ENCODE results near the gene GRWD1.

The GRWD1 gene

DNA sequence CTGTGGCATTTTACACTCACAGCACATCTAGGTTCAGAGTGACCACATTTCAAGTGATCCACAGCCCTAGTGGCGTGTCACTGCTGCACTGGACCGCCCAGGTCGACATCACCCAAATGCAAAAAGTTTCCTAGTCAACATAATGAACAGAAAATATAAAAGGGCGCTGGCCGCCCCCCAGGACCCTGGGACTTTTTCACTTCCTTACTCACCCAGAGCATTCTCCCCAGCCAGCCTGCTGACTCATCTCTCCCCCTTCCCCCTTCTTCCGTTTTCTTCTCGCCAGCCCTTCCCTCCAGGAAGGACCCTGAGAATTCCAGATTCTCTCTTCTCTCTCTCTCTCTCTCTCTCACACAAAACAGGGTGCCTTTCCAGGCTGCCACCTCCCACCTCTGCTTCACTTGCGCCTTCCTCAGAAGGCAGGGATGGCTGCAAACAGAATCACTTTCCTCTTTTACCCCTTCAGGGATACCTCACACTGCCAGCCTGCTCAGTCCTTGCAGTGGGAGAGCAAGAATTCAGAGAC is 21.0 kb upstream of the GRWD1 start:
- peak; percentile 53 to 78 (median 68) for DNase-seq

DNA sequence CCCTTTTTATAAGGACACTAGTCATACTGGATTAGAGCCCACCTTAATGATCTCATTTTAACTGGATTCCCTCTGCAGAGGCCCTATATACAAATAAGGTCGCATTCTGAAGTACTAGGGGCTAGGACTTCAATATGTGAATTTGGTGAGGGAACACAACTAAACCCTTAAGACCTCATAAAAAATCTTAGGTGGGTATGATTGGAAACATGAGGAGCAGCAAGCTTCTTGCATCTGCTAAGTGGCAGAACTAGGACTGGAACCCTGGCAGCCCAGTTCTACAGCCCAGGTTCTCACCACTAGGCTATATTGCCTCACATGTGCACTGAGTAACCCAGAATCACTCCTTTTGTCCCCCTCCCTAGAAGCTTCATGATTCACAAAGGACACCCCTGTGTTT is 17.1 kb upstream of the GRWD1 start:
- DNase-seq = no peak

DNA sequence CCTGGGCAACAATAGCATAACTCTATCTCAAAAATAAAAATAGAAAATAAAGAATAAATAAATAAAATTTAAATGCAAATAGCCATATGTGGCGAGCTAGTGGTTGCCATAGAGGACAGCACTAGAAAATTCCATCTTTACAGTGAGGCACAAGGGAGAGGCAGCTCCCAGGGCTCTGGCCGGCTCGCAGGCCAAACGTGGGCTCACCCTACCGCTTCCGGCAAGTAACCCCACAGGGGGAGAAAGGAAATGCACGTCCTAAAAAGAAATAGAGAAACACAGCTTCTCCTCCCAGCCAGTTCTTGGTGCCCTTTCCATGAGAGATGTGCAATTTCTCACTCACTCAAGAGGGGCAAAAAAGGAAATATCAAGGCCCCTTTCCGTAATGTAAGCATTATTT is 12.4 kb upstream of the GRWD1 start:
- DNase-seq = peak in 3 of 4 experiments; percentile 35 to 51 (median 35)

DNA sequence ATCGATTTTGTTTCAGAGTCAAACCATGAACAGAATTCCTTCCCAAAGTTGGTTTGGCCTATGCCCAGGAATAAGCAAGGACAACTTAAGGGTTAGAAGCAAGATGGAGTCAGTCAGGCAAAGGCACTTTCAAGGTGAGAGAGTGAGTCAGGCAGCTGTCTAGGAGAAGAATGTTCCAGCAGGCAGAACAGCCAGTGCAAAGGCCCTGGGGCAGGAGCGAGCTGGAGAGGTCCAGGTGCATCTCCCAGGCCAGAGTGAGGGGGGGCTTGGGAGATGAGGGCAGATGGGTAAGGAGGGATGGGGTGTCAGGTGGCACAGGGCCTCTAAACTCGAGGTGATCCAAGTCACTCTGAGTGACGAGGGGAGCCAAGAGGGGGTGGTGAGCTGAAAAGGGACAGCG is 9.2 kb upstream of the GRWD1 start:
- no peak for DNase-seq

DNA sequence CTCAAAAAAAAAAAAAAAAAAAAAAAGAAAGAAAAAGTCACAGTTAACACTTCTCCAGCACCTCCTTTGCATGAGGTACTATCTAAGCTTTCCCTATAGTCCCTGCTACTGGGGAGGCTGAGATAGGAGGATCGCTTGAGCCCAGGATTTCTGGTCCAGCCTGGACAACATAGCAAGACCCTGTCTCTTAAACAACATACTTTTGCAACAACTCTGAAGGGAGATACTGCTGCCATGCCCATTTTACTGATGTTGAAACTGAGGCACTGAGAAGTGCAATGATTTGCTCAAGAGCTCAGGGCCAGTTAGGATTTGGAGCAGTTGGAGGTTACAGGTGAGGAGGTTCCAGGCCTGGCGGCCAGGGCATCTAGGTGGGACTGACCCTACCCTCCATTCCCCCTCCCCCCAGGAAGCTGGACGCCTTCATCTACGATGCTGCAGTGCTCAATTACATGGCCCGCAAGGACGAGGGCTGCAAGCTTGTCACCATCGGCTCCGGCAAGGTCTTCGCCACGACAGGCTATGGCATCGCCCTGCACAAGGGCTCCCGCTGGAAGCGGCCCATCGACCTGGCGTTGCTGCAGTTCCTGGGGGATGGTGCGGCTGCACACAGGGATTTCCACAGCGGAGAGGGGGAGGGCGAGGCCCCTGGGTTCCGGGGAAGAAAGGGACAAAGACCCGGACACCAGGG is 4.3 kb upstream of the GRWD1 start:
- no peak for DNase-seq

DNA sequence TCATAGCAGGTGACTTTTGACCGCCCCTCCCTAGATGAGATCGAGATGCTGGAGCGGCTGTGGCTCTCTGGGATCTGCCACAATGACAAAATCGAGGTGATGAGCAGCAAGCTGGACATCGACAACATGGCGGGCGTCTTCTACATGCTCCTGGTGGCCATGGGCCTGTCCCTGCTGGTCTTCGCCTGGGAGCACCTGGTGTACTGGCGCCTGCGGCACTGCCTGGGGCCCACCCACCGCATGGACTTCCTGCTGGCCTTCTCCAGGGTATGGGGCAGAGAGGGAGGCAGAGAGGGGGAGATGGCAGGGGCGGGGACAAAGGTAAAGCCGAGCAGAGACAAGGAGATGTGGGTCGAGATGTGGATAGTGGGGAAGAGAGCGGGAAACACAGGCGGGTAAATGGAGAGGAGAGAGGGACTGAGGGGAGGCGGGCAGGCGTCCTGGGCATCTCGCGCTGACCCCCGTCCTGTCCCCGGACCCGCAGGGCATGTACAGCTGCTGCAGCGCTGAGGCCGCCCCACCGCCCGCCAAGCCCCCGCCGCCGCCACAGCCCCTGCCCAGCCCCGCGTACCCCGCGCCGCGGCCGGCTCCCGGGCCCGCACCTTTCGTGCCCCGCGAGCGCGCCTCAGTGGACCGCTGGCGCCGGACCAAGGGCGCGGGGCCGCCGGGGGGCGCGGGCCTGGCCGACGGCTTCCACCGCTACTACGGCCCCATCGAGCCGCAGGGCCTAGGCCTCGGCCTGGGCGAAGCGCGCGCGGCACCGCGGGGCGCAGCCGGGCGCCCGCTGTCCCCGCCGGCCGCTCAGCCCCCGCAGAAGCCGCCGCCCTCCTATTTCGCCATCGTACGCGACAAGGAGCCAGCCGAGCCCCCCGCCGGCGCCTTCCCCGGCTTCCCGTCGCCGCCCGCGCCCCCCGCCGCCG is 3.4 kb upstream of the GRWD1 start:
- no peak for DNase-seq

DNA sequence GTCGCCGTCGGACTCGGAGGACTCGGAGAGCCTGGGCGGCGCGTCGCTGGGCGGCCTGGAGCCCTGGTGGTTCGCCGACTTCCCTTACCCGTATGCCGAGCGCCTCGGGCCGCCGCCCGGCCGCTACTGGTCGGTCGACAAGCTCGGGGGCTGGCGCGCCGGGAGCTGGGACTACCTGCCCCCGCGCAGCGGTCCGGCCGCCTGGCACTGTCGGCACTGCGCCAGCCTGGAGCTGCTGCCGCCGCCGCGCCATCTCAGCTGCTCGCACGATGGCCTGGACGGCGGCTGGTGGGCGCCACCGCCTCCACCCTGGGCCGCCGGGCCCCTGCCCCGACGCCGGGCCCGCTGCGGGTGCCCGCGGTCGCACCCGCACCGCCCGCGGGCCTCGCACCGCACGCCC is 2.5 kb upstream of the GRWD1 start:
- DNase-seq = peak; percentile 23 to 67 (median 45)

DNA sequence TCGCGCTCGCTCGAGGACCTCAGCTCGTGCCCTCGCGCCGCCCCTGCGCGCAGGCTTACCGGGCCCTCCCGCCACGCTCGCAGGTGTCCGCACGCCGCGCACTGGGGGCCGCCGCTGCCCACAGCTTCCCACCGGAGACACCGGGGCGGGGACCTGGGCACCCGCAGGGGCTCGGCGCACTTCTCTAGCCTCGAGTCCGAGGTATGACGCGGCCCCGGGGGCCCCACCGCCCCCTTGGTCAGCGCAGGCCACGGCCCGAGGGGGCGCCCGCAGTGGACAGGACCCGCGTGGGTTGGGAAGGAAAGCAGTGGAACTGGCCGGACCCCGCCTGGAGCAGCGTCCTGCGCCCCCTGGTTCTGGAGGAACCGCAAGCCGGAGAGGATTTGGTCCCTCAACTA is 2.1 kb upstream of the GRWD1 start:
- no peak for DNase-seq

DNA sequence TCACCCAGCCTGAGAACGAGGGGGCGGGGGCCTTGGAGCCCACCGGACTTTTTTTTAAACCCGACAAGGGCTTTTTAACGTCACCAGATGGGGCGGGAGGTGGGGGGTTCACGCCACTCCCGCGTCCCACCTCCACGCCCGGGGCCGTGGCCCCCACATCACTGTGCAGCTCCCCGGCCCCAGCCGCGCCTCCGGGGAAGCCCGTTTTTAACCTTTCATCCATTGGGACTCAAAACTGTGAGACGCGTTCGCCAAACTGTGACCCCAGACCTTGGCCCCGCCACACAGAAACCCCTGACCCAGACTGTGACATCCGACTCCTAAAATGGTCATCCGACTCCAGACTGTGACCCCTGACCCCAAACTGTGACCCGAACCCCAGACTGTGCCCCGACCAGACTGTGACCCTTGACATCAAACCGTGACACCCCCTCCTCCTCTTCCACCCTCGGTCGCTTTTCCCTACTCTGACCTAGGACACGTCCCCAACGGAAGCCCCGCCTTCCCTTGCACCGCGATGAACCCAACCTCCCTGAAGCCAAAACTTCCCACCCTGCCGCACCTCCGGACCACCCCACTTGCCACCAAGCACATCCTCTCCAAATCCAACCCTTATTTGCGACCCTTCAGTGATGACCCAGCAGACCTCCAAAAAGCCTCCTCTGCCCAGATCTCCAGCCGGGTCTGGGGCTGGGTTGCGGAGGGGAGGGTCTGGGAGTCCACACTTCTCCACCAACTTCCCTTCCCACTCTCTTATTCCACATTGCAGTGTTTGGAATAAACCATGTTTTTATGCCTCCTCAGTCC is 1.5 kb upstream of the GRWD1 start:
- no peak for DNase-seq

DNA sequence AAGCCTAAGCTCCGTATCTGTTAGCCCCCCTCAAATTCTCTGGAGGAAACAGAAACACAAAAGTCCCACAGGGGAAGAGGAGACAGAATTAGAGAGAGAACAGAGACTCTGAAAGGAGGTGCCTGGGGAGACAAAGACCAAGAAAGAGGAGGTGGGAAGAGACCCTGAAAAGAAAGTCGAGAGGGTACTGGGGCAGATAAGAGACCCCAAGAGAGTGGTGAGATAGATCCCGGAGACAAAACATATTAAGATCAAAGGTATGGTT is 915 bp upstream of the GRWD1 start:
- no peak for DNase-seq

DNA sequence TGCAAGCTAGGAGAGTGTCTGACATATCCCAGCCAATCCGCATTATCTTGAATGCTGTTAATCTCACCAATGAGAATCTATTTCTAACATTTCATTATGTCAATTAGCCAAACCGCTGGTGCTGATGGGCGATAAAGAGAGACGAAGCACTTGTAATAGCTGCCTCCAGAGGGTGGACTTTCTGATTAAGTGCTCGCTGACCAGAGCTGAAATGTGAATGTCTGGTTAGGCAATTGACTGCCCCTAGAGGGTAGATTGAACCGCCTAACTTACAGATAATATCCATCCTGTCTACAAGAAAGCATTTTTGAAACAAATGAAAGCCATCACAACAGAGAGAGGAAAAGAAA is 552 bp upstream of the GRWD1 start:
- peak; percentile 66 to 78 (median 71) for DNase-seq

DNA sequence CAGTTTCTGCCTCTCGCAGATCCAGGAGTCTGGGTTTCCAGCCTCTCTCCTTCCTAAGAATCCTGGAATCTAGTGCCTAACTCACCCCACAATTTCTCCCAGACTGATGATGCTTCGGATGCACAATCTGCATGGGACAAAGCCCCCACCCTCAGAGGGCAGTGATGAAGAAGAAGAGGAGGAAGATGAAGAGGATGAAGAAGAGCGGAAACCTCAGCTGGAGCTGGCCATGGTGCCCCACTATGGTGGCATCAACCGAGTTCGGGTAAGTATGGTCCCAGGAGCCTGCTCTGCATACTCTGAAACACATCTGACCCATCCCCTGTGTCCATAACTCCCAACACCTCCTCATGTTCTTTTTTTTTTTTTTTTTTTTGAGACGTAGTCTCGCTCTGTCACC is 796 bp downstream of the GRWD1 start:
- no peak for DNase-seq

DNA sequence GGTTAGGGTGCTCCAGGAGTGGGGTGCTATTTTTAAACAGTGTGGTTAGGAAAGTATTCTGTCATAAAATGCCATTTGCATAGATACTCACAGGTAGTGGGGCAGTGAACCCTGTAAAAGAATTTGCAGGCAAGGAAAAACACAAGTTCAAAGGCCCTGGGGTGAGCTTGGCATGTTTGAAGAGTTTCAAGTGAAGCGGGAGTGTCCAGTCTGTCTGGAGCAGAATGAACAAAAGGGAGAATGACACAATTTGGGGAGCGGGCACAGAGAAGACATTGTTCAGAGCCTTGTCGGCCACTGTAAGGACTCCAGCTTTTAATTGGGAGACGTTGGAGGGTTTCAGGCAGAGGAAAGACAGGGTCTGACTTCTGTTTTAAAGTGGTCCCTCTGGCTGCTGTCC is 2.8 kb downstream of the GRWD1 start:
- no peak for DNase-seq

DNA sequence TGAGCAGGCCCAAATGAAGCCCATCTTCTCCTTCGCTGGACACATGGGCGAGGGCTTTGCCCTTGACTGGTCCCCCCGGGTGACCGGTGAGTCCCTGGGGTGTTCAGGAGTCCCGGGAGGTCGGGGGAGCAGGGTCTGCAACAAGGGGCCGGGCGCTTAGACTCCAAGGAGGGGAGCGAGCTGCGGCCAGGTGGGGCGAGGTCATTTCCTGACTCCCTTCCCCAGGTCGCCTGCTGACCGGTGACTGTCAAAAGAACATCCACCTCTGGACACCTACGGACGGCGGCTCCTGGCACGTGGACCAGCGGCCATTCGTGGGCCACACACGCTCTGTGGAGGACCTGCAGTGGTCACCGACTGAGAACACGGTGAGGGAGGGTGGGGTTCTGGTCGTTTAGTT is 4.7 kb downstream of the GRWD1 start:
- DNase-seq = no peak

DNA sequence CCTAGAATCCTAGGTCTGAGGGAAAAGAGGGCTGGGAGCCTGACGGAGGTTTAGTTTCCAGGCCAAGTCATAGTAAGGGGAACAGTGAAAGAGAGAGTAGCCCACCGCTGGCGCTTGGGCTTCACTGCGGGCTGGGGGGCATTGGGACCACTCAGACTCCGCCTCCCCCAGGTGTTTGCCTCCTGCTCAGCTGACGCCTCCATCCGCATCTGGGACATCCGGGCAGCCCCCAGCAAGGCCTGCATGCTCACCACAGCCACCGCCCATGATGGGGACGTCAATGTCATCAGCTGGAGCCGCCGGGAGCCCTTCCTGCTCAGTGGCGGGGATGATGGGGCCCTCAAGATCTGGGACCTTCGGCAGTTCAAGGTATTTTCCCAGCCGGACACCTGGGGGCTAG is 5.1 kb downstream of the GRWD1 start:
- DNase-seq = no peak

DNA sequence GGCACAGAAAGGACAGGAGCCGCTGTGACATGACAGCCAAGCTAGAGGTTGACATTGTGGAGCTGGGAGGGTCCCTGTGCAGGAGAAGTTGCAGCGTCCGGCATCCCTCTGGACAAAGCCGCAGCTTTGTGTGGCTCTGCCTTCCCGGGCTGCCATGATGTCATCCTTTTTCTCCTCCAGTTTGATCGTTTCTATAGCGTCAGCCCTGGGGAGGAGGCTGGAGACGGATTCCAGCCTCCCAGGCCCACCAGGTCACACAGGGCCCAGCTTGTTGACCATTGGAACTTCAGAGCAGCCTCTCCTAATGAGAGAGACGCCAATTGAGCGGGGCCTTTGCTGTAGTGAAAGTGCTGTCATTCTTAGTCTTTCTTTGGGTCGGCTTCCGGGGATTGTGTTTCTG is 5.8 kb downstream of the GRWD1 start:
- no peak for DNase-seq

DNA sequence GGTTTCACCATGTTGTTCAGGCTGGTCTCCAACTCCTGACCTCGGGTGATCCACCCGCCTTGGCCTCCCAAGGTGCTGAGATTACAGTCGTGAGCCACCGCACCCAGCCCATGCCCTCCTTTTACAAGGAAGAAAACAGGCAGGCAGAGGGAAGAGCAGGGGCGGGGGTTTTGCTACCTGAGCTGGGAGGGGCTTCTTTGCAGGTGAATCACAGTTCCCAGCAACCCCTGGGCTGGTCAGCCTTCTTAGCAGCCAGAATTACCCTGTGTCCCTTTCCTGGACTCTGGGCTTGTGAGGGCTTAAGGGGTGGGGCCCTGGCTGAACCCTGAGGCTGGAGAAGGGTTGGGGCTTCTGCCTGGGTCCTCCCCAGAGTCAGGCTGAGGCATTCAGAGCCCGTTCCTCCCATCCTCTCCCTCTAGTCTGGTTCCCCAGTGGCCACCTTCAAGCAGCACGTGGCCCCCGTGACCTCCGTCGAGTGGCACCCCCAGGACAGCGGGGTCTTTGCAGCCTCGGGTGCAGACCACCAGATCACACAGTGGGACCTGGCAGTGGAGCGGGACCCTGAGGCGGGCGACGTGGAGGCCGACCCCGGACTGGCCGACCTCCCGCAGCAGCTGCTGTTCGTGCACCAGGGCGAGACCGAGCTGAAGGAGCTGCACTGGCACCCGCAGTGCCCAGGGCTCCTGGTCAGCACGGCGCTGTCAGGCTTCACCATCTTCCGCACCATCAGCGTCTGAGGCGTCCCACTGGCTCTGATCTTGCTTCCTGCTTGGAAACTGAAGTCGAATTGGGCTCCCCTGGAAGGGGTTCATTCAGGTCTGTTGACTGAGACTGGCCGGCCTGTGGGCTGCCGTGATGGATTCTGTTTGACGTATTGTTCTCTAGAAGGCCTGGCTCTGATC is 6.8 kb downstream of the GRWD1 start:
- DNase-seq = no peak

DNA sequence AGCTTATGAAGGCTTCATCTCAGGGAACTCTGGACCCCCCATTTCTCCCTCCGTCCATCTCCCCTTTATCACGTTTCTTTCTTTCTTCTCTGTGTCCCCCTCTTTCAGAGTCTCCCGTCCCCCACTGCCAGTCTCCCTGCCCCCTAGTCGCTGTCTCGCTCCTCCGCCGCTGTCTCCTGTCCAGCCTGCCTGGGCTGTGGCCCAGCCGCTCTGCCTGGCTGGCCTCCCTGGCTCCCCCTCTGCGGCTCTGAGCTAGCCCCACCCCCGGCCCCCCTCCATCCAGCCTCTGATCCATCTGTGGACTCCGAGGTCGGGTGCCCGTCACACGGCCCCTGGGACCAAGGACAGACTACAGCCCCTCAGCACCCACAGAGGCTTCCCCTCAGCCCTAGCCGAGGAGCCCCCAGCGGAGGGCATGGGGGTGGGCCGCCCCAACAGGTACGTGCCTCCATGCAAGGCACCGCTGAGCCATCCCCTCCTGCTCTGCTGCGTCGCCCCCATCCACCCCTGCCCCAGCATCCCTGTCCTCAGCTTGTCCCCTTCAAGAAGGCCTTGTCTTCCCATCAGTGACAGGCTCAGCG is 8.5 kb downstream of the GRWD1 start:
- no peak for DNase-seq

DNA sequence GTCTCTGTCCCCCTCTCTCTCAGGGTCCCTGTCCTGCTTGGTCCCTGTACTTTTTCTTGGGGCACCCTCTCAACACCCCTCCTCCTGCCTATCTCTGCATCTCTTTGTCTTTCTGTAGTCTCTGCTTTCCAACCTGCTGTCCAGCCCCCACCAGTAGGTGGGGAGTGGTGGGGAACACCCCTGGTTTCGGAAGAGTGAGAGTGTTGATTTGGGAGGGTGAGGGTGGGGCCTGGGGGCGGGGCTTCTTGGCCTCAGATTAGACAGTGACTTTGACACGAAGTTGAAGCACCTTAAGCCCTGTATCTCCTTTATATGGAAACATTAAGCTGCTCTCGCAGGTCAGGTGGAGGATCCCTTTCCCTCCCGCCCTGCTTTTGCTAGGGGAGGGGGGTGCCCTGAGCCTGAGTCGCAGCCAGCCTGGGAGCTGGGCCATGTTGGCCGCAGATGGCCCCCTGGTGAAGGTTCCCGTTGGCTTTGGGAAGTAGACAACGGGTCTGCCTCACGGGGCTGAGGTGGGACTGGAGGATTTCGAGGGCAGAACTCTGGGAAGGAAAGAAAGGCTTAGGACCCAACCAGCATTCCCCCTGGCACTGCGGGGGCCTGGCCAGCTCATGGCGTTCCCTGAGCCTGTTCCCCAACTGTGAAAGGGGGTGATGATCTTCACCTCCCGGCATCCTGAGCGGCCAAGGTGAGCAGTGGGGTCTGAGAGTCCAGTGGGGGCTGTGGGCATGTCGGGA is 9.6 kb downstream of the GRWD1 start, which contains the start of gene KCNJ14:
KCNJ14 (plus strand) TSS at position 404 of the 737 bp plus-strand sequence. CDS start 6,151 bp downstream, outside the sequence.
- DNase-seq = no peak

DNA sequence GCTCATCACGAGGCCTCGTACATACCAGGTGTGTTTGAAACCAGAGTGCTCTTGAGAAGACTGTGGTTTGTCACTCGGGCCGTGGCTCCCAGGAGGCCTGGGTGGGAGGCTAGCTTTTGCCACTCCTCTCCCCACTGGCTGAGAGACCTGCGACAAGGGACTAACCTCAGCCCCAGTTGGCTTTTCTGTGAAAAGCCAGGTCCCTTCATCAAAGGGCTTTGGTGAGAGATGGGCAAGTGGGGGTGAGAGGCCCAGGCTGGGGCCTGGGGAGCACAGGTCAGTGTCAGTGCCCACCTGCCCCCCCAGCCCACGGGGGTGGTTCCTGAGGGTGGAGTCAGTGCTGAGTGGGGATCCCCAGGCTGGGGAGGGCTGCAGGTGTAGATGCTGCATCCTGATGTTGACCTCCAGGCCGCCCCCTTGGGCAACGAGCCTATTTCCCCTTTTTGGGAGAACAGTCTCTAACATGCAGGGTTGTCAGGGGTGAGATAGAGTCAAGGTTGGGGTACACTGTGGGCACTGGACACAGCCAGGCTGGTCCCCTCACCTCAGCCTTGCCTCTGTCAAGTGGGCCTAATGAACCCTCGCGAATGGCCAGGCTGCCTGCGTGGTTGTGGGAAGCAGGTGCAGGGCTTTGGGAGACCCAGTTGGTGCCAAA is 10.3 kb downstream of the GRWD1 start:
- DNase-seq = no peak

DNA sequence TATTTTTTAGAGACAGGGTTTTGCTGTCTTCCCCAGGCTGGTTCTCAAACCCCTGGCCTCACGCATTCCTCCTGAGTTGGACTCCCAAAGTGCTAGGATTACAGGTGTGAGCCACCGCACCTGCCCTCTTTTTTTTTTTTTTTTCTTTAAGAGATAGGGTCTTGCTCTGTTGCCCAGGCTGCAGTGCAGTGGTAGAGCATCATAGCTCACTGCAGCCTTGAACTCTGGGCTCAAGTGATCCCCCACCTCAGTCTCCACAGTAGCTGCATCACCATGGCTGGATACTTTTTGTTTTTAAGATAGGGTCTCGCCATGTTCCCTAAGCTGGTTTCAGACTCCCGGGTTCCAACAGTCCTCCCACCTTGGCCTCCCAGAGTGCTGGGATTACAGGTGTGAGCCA is 11.1 kb downstream of the GRWD1 start:
- DNase-seq = no peak
